Nucleus accumbens (tissue), 56 donors: ENCODE data around the gene SRSF9.
A peak's percentile ranks its signal among the peaks of the same experiment; 100 is the strongest.
"Not testable (repeated sequence)": the region's sequence is repeated elsewhere in the genome, so short reads cannot be mapped to it uniquely, and the experiment has no call there.

ENCODE experiments used
- DNase-seq, 56 donors: peaks; one replicate each; lab custom pipeline; 2025; lab: John Stamatoyannopoulos, UW

The SRSF9 gene

GRCh38 chr12:120469450-120470149 is at the start of gene SRSF9:
TSS of gene SRSF9 (minus strand) at chr12:120469748. CDS start at chr12:120469609, 139 bp downstream.
- peak; percentile 27 to 96 (median 91) for DNase-seq

GRCh38 chr12:120519324-120519723 is 49.8 kb upstream of the SRSF9 start:
- not testable (repeated sequence) for DNase-seq

- peak in 22 of 56 donors; percentile 3 to 48 (median 18) for DNase-seq
Measured at GRCh38 chr12:120515496-120515895, 45.9 kb upstream of the SRSF9 start.

- peak in 50 of 56 donors; percentile 7 to 79 (median 40) for DNase-seq
Measured at GRCh38 chr12:120514002-120514401, 44.5 kb upstream of the SRSF9 start.

- no peak for DNase-seq
Measured at GRCh38 chr12:120508537-120508936, 39.0 kb upstream of the SRSF9 start.

- DNase-seq: no peak
Measured at GRCh38 chr12:120504587-120504986, 35.0 kb upstream of the SRSF9 start.

GRCh38 chr12:120500581-120500980 is 31.0 kb upstream of the SRSF9 start:
- no peak for DNase-seq

GRCh38 chr12:120498870-120499515 is 29.4 kb upstream of the SRSF9 start:
- DNase-seq: no peak

- no peak for DNase-seq
Measured at GRCh38 chr12:120497524-120498150, 28.1 kb upstream of the SRSF9 start.

GRCh38 chr12:120496413-120497340 is 27.1 kb upstream of the SRSF9 start:
- peak in 54 of 56 donors; percentile 29 to 89 (median 70) for DNase-seq

- peak; percentile 63 to 98 (median 92) for DNase-seq
Measured at GRCh38 chr12:120495731-120496412, 26.3 kb upstream of the SRSF9 start, which contains the start of gene DYNLL1. TSS of gene DYNLL1 (plus strand) at chr12:120496113. CDS start at chr12:120496422, 309 bp downstream.

- DNase-seq: peak in 3 of 56 donors; percentile 27 to 44 (median 37)
Measured at GRCh38 chr12:120495186-120495730, 25.7 kb upstream of the SRSF9 start.

- peak in 24 of 56 donors; percentile 7 to 54 (median 18) for DNase-seq
Measured at GRCh38 chr12:120490833-120491512, 21.4 kb upstream of the SRSF9 start.

- DNase-seq: no peak
Measured at GRCh38 chr12:120490325-120490724, 20.8 kb upstream of the SRSF9 start.

GRCh38 chr12:120489018-120489417 is 19.5 kb upstream of the SRSF9 start:
- no peak for DNase-seq

GRCh38 chr12:120488057-120488640 is 18.6 kb upstream of the SRSF9 start:
- peak in 28 of 56 donors; percentile 4 to 68 (median 20) for DNase-seq

- DNase-seq: peak in 2 of 56 donors; percentile 18 to 19
Measured at GRCh38 chr12:120487552-120487951, 18.0 kb upstream of the SRSF9 start.
